Left ventricle myocardium inferior (tissue), 1 donor: ENCODE measurements around the gene ROR1. TPM values are rescaled to one million over a fixed set of nuclear protein-coding genes. Genes with fewer than 3 reads are reported as not detected.
"Not testable (repeated sequence)": the region's sequence is repeated elsewhere in the genome, so short reads cannot be mapped to it uniquely, and the experiment has no call there.

Experiments used
- DNase-seq: peaks from one replicate; pipeline ENCODE4 v3.0.0-alpha.2; 2020
- H3K27ac ChIP-seq: fragments of 200-600 bp; replicated peaks from 2 replicates; pipeline ENCODE4 v1.8.0; 2021
- H3K27me3 ChIP-seq: fragments of 200-600 bp; 2 replicates; pipeline ENCODE4 v1.8.0; 2021; ENCODE audit warnings: low read depth
- H3K36me3 ChIP-seq: fragments of 200-600 bp; 2 replicates; pipeline ENCODE4 v1.8.0; 2021
- H3K4me1 ChIP-seq: fragments of 200-600 bp; 2 replicates; pipeline ENCODE4 v1.8.0; 2021
- H3K4me3 ChIP-seq: fragments of 200-600 bp; 2 replicates; pipeline ENCODE4 v1.8.0; 2021; ENCODE audit warnings: mild to moderate bottlenecking, moderate library complexity
- H3K9me3 ChIP-seq: fragments of 200-600 bp; replicated peaks from 2 replicates; pipeline ENCODE4 v1.8.0; 2021
- intact Hi-C: fragments of 100-400 bp; cut with micrococcal nuclease; formaldehyde crosslinking; loops from one replicate; pipeline ENCODE4 v1.11.0; 2022
- total RNA-seq: library from RNA; stranded (reverse); fragmentation: NEBNext Ultra II Directional; extraction: Animal tissue kit (Norgen Biotek cat#: 25700); gene quantifications from one replicate; pipeline ENCODE4 v1.2.1, GENCODE V29; 2021
- TF ChIP-seq, protein P1 (sequence below): fragments of 200-600 bp; IDR thresholded peaks from 2 replicates; pipeline ENCODE4 v1.8.0; 2021; ENCODE audit warnings: antibody characterized with exemption, mild to moderate bottlenecking, borderline replicate concordance
- donor health status: DM: no; HTN: yes; CAD: no; lungs with severe emphysema.

Gene ROR1
- total RNA-seq, 1 donor from 2014 or later, result 14.0 TPM

DNA sequence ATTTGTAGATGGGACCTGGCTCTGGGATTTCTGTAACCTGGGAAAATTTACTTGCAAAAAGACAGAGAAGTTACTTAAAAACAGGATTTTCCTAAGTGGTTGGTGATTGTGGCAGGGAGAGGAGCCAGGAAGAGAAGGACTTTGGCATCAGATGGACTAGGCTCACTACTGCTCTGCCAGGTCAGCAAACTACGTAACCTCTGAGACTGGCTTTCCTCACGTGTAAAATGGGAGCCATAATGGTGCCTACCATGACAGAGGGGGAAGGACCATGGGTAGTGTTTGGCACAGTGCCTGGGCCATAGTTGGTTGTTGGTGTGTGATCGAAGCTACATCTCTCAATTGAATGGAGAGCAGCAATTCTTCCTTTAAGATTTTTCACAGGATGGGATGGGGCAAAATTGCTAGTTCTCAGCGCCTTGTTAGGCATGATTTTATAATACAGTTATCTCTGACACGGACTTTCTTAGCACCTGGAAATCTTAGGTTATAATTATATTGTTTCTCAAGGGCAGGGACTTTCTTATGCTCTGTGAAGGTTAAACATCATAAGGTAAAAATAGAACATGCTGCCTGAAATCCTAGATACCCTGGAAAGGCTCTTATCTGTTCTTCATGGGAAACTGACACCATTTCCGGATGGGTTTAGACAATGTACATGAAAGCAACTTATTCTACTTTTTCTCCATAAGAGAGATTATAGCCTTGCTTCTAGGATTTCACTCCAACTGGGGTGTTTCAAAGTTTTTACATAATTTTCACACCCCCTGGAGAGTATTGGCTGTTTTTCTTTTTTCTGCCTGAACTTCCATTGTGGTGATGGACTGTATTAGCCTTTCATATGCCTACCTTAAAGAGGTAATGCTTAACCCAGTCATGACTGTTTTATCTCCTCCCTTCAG is 10.9 kb downstream of the ROR1 start:
- H3K4me3 ChIP-seq, result no peak overlapping the region
- no peak for DNase-seq
- H3K9me3 ChIP-seq, result no peaks in the 10 kb centered on the region
- intact Hi-C loops, result no loop called here
- TF ChIP-seq, protein P1, sequence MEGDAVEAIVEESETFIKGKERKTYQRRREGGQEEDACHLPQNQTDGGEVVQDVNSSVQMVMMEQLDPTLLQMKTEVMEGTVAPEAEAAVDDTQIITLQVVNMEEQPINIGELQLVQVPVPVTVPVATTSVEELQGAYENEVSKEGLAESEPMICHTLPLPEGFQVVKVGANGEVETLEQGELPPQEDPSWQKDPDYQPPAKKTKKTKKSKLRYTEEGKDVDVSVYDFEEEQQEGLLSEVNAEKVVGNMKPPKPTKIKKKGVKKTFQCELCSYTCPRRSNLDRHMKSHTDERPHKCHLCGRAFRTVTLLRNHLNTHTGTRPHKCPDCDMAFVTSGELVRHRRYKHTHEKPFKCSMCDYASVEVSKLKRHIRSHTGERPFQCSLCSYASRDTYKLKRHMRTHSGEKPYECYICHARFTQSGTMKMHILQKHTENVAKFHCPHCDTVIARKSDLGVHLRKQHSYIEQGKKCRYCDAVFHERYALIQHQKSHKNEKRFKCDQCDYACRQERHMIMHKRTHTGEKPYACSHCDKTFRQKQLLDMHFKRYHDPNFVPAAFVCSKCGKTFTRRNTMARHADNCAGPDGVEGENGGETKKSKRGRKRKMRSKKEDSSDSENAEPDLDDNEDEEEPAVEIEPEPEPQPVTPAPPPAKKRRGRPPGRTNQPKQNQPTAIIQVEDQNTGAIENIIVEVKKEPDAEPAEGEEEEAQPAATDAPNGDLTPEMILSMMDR, result no peak
- H3K27ac ChIP-seq, result peak overlapping the region; percentile 33
- no peaks in the 10 kb centered on the region for H3K27me3 ChIP-seq
- H3K36me3 ChIP-seq, result no peaks in the 10 kb centered on the region
- H3K4me1 ChIP-seq, result peaks cover 57% of the 10 kb centered on the region

DNA sequence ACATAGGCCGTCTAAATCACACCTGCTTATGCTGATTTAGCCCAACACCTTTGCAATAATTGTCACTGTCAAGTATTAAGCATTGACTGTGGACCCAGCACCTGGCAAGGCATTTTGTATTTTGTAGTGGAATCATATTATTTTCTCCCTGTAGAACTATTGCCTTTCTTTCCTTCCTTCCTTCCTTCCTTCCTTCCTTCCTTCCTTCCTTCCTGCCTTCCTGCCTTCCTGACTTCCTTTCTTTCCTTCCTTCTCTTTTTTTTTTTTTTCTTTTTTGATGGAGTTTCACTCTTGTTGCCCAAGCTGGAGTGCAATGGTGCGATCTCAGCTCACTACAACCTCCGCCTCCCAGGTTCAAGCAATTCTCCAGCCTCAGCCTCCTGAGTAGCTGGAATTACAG is 13.5 kb downstream of the ROR1 start:
- not testable (repeated sequence) for DNase-seq

DNA sequence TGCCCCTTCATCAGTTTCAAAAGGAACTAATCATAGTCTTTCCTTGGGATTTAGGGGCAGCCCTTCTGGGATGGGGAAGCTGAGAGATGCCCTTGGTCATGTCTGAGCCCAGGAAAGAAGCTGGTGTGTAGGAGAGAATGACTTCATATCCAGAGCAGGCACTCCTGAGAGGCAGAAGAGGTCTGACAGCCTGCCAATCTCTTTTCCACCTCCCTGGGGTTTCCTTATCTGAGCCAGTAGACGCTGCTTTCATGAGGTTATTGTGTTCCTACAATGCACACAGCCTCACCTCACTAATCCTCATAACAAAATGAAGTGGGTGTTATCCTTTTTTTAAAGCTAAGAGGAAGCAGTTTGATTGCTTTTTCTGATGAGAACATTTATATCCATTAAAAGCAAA is 14.1 kb downstream of the ROR1 start:
- TF ChIP-seq, protein P1, result no peak
- no peak for DNase-seq
- Histone ChIP-seq H3K9me3 (no peaks in the 10 kb centered on the region), H3K4me3 (no peak overlapping the region), H3K27me3 (no peaks in the 10 kb centered on the region), H3K4me1 (peaks cover 78% of the 10 kb centered on the region), H3K27ac (peak overlapping the region; percentile 27), H3K36me3 (no peaks in the 10 kb centered on the region)
- intact Hi-C loops, result no loop called here

More for the DNA sequence above, 13.5 kb downstream of the ROR1 start:
- H3K36me3 ChIP-seq, intact Hi-C loops, H3K9me3 ChIP-seq, H3K4me3 ChIP-seq, H3K27me3 ChIP-seq: not testable (repeated sequence)
- Histone ChIP-seq H3K27ac (peak overlapping the region; percentile 27), H3K4me1 (peaks cover 72% of the 10 kb centered on the region)

DNA sequence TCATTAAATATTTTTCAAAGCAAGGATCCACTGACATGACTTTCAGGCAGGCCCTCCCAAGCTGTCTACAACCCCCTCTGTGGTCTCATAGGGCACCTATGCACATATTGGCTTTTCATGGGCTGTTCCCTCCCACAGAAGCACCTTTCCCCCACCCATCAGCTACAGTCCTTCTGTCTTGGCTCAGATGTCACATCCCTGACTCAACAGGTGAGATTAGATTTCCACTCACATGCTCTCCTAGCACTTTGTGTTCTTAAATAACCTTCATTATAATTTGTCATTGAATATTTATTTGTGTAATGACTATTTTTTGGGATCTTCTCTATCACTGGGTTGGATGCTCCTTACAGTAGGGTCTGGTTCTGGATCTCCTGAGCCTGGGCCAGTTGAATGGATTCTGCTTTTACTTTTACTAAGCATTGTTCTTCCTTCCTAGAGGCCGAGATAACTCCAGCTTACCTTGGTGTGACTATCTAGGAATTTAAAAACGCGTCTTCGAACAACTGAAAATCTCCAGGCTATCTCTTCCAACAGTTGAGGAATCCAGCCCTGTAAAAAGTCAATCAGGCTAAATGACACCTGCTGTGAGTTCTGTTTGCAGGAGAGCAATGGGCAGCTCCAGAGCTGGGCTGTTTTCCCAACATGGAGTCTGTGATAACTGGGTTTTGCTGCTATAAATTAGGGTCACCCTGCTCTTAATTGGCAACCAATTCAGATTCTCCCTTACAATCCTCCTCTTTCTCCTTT is 16.2 kb downstream of the ROR1 start:
- Histone ChIP-seq H3K4me1 (peaks cover 82% of the 10 kb centered on the region), H3K27me3 (no peaks in the 10 kb centered on the region), H3K36me3 (no peaks in the 10 kb centered on the region), H3K9me3 (no peaks in the 10 kb centered on the region), H3K4me3 (no peak overlapping the region), H3K27ac (no peak overlapping the region)
- TF ChIP-seq, protein P1, result no peak
- DNase-seq, result no peak
- intact Hi-C loops, result no loop called here

DNA sequence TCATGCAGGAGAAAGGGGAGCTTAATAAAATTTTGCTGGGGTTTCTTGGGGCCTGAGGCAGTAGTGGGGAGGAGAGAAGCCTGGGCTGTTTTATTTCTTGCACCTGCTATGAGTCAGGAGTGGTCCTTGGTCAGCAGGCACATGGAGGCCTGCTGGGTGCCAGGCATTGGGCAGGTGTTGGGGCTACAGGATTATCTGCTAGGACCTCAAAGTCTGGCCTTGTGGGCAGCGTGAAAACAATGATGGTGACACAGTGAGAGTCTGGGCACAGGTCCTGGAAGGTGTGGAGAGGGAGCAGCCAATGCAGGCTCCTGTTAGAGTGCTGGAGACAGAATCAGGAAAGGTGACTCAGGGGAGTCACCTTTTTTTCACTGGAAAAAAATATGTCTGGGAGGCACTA is 17.2 kb downstream of the ROR1 start:
- Histone ChIP-seq H3K4me1 (peaks cover 88% of the 10 kb centered on the region), H3K9me3 (no peaks in the 10 kb centered on the region), H3K27ac (no peak overlapping the region), H3K36me3 (no peaks in the 10 kb centered on the region), H3K27me3 (no peaks in the 10 kb centered on the region), H3K4me3 (no peak overlapping the region)
- no peak for DNase-seq
- intact Hi-C loops, result no loop called here
- TF ChIP-seq, protein P1, result no peak
